ENCODE data around the gene CHST4.

GRCh38 chr16:71536752-71537499 is 10.7 kb downstream of the CHST4 start:
- TF ChIP-seq POLR2A (IDR thresholded peaks at IDR 0.05): no peak
- TF ChIP-seq CTCF (IDR thresholded peaks at IDR 0.05): no peak

All from vagina (tissue), 2 donors.